Prostate gland (tissue), 2 donors: ENCODE data around the gene TNFAIP2. TPM values are rescaled to one million over a fixed set of nuclear protein-coding genes. Genes with fewer than 3 reads are reported as not detected.

Source experiments
- DNase-seq: peaks from one replicate; pipeline ENCODE4 v3.0.0-alpha.2; 2019; ENCODE audit warnings: low spot score
- H3K27ac ChIP-seq, 2 donors: fragments of 200-600 bp; sonication (generic); 2 replicates each; pipeline ENCODE4 v1.5.1; 2017 to 2019
- H3K27me3 ChIP-seq: fragments of 200-600 bp; sonication (generic); replicated peaks from 2 replicates; pipeline ENCODE4 v1.5.1; 2019; ENCODE audit not compliant: insufficient read depth
- H3K36me3 ChIP-seq, 2 donors: fragments of 200-600 bp; sonication (generic); 1 replicate in 1 of 2; 2 replicates in 1 of 2; pipeline versions ENCODE4 v1.5.1 to v1.8.1; 2017 to 2019
- H3K4me1 ChIP-seq: fragments of 200-600 bp; sonication (generic); replicated peaks from 2 replicates; pipeline ENCODE4 v1.5.1; 2019
- H3K4me3 ChIP-seq, 2 donors: fragments of 200-600 bp; sonication (generic); 2 replicates each; pipeline ENCODE4 v1.5.1; 2017 to 2019
- H3K9me3 ChIP-seq: fragments of 200-600 bp; sonication (generic); 2 replicates; pipeline ENCODE4 v1.5.1; 2017
- POLR2A ChIP-seq: fragments of 450-650 bp; IDR thresholded peaks from one replicate; pipeline ENCODE4 v1.6.1; 2016; ENCODE audit warnings: antibody characterized with exemption, mild to moderate bottlenecking
- POLR2AphosphoS5 ChIP-seq: sonication (generic); formaldehyde crosslinking; IDR thresholded peaks from one replicate; pipeline ENCODE4 v1.6.1; 2017; ENCODE audit warnings: antibody characterized with exemption
- WGBS: methylation state at CpG from one replicate; pipeline ENCODE4 v1.1.5; 2018; 5-methylcytosine and 5-hydroxymethylcytosine counted together
- intact Hi-C: fragments of 100-400 bp; cut with DNase I; formaldehyde crosslinking; loops from one replicate; pipeline ENCODE4 v1.14.2; 2022
- total RNA-seq, 2 donors: library from RNA; depleted of rRNA; stranded (reverse); fragments of >200 nt; gene quantifications; one replicate each; pipeline ENCODE4 v1.1.0, GENCODE V29; 2016
- TF ChIP-seq, protein P1 (sequence below), 4 experiments: fragments of 200-600 bp in 2 of 4; fragments of 450-650 bp in 2 of 4; sonication (generic) in 2 of 4; IDR thresholded peaks; 1 replicate in 3 of 4; 2 replicates in 1 of 4; pipeline ENCODE4 v1.5.1; 2016 to 2019; ENCODE audit warnings: antibody characterized with exemption in 4 of 4, mild to moderate bottlenecking in 2 of 4, moderate library complexity in 2 of 4

TNFAIP2 gene
- total RNA-seq, 2 donors from 2014 or later: 36.5 to 46.4 TPM

DNA sequence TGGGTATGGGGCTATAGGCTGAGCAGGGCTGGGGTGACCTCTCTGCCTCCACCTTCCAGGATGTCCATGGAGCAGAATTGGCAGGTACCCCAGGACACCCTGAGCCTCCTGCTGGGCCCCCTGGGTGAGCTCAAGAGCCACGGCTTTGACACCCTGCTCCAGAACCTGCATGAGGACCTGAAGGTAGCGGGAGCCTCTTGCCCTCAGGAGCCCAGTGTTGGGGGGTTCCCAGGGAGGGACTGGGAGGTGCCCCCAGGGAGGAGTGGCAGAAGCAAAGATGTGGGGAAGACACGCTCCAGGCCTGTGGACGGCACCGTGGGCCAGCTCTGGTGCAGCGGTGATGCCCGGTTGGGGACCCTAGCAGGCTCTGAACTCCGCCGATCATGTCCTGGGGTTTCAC is 8.3 kb downstream of the TNFAIP2 start:
- Histone ChIP-seq H3K9me3 (no peaks in the 10 kb centered on the region), H3K27ac (peak overlapping the region in 1 of 2 donors; percentile 30), H3K4me3 (no peak overlapping the region), H3K27me3 (no peaks in the 10 kb centered on the region), H3K36me3 (no peaks in the 10 kb centered on the region), H3K4me1 (peaks cover 2% of the 10 kb centered on the region)
- no peak for DNase-seq
- TF ChIP-seq, protein P1, sequence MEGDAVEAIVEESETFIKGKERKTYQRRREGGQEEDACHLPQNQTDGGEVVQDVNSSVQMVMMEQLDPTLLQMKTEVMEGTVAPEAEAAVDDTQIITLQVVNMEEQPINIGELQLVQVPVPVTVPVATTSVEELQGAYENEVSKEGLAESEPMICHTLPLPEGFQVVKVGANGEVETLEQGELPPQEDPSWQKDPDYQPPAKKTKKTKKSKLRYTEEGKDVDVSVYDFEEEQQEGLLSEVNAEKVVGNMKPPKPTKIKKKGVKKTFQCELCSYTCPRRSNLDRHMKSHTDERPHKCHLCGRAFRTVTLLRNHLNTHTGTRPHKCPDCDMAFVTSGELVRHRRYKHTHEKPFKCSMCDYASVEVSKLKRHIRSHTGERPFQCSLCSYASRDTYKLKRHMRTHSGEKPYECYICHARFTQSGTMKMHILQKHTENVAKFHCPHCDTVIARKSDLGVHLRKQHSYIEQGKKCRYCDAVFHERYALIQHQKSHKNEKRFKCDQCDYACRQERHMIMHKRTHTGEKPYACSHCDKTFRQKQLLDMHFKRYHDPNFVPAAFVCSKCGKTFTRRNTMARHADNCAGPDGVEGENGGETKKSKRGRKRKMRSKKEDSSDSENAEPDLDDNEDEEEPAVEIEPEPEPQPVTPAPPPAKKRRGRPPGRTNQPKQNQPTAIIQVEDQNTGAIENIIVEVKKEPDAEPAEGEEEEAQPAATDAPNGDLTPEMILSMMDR (IDR thresholded peaks at IDR 0.05): no peak
- WGBS: 93% methylated on average over 9 of the region's 9 CpGs
- intact Hi-C loops: no loop called here

GRCh38 chr14:103132381-103133209 is 9.3 kb downstream of the TNFAIP2 start:
- no peak overlapping the region for H3K27ac ChIP-seq
- no peaks in the 10 kb centered on the region for H3K4me1 ChIP-seq
- intact Hi-C loops: no loop called here
- 80% methylated on average over 39 of the region's 39 CpGs for WGBS
- TF ChIP-seq POLR2AphosphoS5: no peak
- TF ChIP-seq, protein P1 (IDR thresholded peaks at IDR 0.05): no peak
- TF ChIP-seq POLR2A: no peak
- no peak for DNase-seq
- H3K36me3 ChIP-seq: no peaks in the 10 kb centered on the region
- H3K9me3 ChIP-seq: no peaks in the 10 kb centered on the region
- no peaks in the 10 kb centered on the region for H3K27me3 ChIP-seq
- no peak overlapping the region for H3K4me3 ChIP-seq

DNA sequence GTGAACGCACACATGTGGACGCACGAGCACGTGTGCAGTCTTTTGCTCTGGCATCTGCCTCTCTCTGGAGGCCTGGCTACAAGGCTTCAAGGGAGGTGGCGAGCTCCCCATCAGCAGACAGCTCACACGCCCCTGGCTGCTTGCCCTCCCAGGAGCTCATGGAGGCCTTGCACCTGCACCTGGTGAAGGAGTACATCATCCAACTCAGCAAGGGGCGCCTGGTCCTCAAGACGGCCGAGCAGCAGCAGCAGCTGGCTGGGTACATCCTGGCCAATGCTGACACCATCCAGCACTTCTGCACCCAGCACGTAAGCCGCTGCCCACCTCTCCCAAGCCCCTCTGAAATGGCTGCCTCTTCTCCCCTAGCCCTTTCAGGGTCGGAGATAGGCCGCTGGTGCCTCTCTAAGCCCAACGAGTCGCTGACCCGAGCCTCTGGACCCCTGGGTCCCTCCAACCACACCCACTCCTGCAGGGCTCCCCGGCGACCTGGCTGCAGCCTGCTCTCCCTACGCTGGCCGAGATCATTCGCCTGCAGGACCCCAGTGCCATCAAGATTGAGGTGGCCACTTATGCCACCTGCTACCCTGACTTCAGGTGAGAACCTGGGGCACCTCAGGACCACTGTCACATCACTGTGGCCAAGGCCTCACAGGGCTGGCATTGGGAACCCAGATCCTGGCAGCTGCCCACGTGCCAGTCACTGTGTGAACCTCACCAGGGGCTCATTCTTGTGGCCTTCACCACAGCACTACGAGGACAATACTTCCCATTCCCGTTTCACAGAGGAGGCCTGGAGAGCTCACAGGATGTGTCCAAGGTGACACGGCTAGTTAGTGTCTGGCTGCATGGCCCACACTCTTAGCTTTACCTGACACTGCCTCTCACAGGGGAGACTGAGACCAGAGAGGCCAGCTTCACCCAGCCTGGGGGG is 10.2 kb downstream of the TNFAIP2 start:
- intact Hi-C loops: no loop called here
- no peak for DNase-seq
- Histone ChIP-seq H3K27ac (no peak overlapping the region), H3K9me3 (no peaks in the 10 kb centered on the region), H3K4me1 (no peaks in the 10 kb centered on the region), H3K27me3 (no peaks in the 10 kb centered on the region), H3K36me3 (no peaks in the 10 kb centered on the region), H3K4me3 (no peak overlapping the region)
- WGBS: 91% methylated on average over 24 of the region's 25 CpGs
- TF ChIP-seq POLR2AphosphoS5 (no peak), POLR2A (no peak)
- TF ChIP-seq, protein P1 (IDR thresholded peaks at IDR 0.05): no peak

GRCh38 chr14:103134405-103134804 is 11.1 kb downstream of the TNFAIP2 start:
- no peak overlapping the region for H3K27ac ChIP-seq
- H3K4me1 ChIP-seq: no peaks in the 10 kb centered on the region
- H3K27me3 ChIP-seq: no peaks in the 10 kb centered on the region
- no peak for DNase-seq
- TF ChIP-seq, protein P1 (IDR thresholded peaks at IDR 0.05): no peak
- TF ChIP-seq POLR2A (no peak), POLR2AphosphoS5 (no peak)
- 44% methylated on average over 2 of the region's 2 CpGs for WGBS
- no peaks in the 10 kb centered on the region for H3K9me3 ChIP-seq
- intact Hi-C loops: no loop called here
- H3K36me3 ChIP-seq: no peaks in the 10 kb centered on the region
- H3K4me3 ChIP-seq: no peak overlapping the region
